Inflammatory macrophage treated with lipopolysaccharide for 1 hour (primary cell): Measurements from ENCODE around the gene F8.
A peak's percentile ranks its signal among the peaks of the same experiment; 100 is the strongest.
"Not testable (repeated sequence)": the region's sequence is repeated elsewhere in the genome, so short reads cannot be mapped to it uniquely, and the experiment has no call there.

Source experiments
- DNase-seq, 2 donors: peaks; one replicate each; pipeline ENCODE4 v3.0.0-alpha.2; 2020 to 2022

F8 gene

DNA sequence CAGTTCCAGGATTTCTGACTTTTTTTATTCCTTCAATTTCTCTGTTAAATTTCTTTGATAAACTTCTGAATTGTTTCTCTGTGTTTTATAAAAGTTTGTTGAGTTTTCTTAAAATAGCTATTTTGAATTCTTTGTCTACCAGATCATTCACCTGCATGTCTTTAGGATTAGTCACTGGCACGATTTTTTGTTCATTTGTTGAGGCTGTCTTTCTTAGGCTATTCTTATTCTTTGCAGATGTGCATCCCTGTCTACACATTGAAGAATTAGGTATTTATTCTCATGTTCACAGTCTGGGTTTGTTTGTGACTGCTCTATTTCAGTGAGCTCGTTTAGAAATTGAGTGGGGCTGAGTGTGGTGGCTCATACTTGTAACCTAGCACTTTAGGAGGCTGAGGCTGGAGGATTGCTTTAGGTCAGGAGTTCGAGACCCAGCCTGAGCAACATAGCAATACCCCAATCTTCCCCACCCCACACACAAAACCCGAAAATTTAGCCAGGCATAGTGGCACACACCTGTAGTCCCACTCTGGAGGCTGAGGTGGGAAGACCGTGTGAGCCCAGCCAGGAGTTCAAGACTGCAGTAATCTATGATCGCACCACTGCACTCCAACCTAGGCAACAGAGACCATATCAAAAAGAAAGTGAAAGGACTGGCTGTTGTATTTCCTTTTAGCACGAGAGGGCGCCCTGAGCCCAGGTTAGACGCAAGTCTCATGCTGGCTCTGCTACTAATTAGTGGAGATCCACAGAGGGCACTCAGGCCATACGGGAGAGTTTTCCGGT, 42.0 kb downstream of the F8 start:
- peak; percentile 52 to 89 for DNase-seq

DNA sequence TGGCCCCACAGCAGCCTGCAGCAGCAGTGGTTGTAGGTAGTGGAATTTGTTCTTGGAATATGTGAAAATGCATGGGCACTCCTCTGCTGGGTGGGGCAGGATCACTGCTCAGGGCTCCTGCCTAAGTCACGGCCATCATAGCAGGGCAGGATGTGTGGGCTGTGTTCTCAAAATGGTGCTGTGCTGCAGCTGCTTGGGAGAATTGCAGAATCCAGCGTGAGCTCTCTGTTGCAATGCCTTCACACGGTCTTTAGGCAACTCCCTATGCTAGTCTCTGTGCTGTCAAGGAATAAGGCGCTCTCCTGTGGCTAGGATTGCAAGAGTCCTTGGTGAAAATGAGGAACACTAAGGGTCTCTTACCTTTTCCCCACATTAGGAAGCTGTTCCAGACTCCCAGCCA, 42.9 kb downstream of the F8 start:
- peak; percentile 52 to 77 for DNase-seq

- no peak for DNase-seq
Observed at GRCh38 chrX:154968353-154968752, 54.2 kb downstream of the F8 start.

DNA sequence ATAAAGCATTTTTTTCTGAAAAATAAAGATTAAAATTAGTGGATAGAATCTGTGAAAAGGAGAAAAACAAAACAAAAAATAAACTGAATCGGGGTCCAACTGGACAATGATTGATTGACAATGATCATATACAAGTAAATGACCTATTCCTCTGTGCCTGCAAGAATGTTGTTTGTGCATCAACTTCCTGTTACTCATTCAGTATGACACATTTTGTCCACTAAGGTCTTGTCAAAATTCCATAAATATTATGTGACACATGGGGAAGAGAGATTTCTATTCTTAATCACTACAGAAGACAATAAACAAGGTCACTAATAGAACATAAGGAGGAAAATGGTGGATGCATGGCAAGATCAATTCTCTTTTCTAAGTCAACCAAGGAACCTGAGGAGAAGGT, 54.9 kb downstream of the F8 start:
- DNase-seq, result no peak

DNA sequence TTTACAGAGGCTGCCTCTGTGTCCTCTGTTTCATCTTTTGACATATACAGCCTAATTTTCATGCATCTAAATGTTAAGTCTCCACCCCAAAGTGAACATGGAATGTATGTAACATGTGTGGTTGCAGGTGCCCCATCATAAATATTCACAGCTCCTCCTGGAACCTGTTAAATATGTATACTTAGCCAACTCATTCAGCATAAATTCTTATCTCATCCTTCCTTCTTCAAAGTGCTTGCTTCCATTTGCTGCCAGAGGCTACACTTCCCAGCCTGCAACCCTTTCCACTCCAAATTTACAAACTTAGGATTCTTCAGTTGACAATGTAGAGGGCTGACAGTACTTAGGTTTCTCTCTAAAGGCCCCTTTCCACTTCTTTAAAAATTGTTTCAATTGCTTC, 60.6 kb downstream of the F8 start:
- no peak for DNase-seq

DNA sequence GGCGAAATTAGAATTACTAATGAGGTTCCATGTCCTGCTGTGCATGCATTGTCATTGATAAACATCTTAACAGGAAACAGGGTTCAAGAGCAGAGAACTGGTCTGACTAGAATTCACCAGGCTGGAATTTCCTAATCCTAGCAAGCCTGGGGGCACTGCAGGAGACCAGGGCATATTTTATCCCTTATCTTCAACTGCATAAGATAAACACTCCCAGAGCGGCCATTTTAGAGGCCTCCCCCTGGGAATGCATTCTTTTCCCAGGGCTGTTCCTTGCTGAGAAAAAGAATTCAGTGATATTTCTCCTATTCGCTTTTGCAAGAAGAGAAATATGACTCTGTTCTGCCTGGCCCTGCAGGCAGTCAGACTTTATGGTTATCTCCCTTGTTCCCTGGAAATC, 66.7 kb downstream of the F8 start:
- DNase-seq, result not testable (repeated sequence)

DNA sequence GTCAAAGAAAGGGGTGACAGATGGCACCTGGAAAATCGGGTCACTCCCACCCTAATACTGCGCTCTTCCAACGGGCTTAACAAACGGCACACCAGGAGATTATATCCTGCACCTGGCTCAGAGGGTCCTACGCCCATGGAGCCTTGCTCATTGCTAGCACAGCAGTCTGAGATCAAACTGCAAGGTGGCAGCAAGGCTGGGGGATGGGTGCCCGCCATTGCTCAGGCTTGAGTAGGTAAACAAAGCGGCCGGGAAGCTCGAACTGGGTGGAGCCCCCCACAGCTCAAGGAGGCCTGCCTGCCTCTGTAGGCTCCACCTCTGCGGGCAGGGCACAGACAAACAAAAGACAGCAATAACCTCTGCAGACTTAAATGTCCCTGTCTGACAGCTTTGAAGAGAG, 83.3 kb downstream of the F8 start:
- not testable (repeated sequence) for DNase-seq

DNA sequence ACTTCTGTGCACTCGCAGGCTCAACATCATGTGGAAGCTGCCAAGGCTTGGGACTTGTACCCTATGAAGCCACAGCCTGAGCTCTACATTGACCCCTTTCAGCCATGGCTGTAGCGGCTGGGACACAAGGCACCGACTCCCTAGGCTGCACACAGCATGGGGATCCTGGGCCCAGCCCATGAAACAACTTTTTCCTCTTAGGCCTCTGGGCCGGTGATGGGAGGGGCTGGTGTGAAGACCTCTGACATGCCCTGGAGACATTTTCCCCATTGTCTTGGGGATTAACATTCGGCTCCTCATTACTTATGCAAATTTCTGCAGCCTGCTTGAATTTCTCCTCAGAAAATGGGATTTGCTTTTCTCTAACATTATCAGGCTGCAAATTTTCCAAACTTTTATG, 97.8 kb downstream of the F8 start:
- DNase-seq, result not testable (repeated sequence)

- peak; percentile 21 to 30 for DNase-seq
Observed at GRCh38 chrX:154918060-154918483, 104.5 kb downstream of the F8 start.

- DNase-seq, result no peak
Observed at GRCh38 chrX:154914052-154914451, 108.5 kb downstream of the F8 start.

DNA sequence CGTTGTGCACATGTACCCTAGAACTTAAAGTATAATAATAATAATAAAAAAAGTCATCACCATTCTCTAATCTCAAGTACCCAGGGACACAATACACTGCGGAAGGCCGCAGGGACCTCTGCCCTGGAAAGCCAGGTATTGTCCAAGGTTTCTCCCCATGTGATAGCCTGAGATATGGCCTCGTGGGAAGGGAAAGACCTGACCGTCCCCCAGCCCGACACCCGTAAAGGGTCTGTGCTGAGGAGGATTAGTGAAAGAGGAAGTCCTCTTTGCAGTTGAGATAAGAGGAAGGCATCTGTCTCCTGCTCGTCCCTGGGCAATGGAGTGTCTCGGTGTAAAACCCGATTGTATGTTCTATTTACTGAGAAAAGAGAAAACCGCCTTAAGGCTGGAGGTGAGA, 112.0 kb downstream of the F8 start:
- not testable (repeated sequence) for DNase-seq

GRCh38 chrX:154910048-154910447, 112.5 kb downstream of the F8 start:
- not testable (repeated sequence) for DNase-seq

DNA sequence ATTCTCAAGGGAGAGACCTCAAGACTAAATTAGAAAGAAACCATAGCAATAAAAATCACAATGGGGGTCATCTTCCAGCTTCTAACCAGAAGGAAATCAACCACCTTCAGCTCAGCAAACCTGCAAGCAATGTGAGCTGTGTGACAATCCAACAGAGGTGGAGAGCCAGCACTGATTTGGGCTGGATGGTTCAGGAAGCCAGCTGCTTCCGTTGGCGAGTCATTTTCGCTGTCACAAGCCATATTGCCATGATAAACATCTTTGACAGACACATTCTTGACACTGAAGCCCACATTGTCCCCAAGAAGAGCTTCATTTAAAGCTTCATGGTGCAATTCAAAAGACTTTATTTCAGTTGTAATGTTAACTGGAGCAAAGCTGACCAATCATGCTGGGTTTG, 113.7 kb downstream of the F8 start:
- DNase-seq, result no peak

- DNase-seq, result no peak
Observed at GRCh38 chrX:154902408-154902807, 120.1 kb downstream of the F8 start.

- DNase-seq, result no peak
Observed at GRCh38 chrX:154900323-154900722, 122.2 kb downstream of the F8 start.

DNA sequence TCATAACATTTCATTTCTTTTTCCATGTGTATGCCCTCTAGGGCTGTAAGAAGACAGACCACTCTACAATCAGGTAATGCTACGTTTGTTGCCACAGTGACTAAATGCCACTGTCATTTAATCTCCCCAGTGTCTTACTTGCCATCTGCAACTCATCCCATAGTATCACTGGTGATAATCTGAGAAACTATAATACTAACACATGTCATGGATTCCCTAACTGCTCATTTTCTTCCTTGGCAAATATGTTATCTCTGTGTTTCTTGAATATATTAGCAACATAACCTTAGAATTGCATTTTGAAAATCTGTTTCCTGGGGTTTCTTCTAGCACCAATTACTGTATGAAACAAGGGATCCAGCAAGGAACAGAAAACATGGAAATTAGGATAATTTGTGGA, 130.2 kb downstream of the F8 start:
- no peak for DNase-seq

DNA sequence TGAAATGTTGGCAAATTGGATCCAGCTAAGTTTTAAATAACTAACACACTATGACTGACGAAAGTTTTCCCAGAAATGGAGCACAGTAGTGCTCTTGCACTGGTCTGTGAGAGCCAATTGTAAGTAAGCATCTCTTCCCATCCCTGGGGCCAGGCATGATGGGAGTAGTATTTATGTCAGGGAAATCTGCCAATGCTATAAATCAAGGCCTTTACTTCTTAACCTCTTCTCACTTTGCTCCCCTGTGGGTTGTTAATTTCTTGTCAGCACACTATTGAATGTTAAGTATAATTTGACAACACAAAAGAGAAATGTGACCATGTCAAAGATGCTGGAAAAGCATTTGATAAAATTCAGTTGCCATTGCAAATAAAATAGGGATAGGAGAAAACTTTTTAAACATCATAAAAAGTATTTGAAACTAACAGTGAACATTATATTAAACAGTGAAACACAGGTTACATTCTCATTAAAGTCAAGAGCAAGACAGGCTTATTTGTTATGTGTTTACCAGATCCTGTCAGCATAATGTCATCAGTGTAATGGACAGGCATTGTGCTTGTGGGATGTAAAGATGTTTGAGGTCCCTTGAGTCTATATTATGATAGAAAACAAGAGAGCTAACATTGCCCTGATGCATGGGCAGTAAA, 131.4 kb downstream of the F8 start:
- DNase-seq, result no peak

DNA sequence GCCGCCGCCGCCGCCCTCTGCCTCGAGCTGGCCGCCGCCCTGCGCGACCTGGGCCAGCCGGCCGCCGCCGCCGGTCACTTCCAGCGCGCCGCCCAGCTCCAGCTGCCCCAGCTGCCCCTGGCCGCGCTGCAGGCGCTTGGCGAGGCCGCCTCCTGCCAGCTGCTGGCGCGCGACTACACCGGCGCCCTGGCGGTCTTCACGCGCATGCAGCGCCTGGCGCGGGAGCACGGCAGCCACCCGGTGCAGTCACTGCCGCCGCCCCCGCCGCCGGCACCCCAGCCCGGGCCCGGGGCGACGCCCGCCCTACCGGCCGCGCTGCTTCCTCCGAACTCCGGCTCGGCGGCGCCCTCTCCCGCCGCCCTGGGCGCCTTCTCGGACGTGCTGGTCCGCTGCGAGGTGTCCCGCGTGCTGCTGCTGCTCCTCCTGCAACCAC, 135.7 kb downstream of the F8 start:
- not testable (repeated sequence) for DNase-seq

DNA sequence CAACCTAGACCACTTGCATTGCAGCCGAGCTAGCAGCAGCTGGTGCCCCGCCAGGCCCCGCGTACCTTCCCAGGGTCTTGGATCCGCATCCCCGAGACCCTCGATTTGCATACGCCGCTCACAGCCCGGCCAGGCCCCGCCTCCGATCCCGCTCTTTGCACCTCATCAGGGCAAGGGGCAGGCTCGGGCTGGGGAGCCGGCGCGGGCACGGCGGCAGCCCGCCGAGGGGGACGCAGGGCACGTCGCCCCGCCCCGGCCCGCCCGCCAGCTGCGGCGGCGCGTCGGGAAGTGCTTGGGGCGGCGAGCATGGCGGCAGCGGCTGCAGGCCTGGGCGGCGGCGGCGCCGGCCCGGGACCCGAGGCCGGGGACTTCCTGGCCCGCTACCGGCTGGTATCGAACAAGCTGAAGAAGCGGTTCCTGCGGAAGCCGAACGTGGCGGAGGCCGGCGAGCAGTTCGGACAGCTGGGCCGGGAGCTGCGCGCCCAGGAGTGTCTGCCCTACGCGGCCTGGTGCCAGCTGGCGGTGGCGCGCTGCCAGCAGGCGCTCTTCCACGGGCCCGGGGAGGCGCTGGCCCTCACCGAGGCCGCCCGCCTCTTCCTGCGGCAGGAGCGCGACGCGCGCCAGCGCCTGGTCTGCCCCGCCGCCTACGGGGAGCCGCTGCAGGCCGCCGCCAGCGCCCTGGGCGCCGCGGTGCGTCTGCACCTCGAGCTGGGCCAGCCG, 136.3 kb downstream of the F8 start, which contains the start of gene F8A1:
F8A1 (plus strand) TSS at position 287 of the 720 bp plus-strand sequence; CDS start at position 307, 20 bp downstream.
- DNase-seq, result not testable (repeated sequence)

DNA sequence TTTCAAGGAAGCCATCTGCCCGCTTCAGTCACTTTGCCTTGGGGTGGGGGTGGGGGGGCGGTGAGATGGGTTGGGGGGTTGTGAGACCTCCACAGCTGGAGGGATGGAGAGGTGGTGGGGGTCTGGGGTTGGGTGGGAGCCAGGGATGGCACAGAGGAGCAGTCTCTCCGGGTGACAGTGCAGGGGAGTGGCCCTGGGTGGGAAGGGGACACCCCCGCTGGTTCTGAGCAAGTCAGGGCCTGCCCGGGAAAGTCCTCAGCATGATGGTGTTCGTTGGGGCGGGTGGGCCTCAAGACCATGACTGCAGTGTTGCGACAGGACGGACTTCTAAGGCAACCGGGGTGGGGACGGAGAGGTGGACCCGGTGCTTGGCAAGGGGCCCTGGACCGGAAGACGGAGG, 137.0 kb downstream of the F8 start:
- DNase-seq, result not testable (repeated sequence)

DNA sequence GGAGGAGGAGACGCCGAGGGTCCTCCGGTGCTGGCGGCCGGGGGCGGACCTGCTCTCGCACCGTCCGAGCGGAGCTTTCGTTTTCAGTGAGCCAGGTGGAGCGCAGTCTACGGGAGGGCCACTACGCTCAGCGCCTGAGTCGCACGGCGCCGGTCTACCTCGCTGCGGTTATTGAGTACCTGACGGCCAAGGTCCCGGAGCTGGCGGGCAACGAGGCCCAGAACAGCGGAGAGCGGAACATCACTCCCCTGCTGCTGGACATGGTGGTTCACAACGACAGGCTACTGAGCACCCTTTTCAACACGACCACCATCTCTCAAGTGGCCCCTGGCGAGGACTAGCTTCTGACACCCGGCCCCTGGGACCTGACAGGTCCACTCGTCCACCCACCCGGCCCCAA, 137.5 kb downstream of the F8 start:
- not testable (repeated sequence) for DNase-seq

DNA sequence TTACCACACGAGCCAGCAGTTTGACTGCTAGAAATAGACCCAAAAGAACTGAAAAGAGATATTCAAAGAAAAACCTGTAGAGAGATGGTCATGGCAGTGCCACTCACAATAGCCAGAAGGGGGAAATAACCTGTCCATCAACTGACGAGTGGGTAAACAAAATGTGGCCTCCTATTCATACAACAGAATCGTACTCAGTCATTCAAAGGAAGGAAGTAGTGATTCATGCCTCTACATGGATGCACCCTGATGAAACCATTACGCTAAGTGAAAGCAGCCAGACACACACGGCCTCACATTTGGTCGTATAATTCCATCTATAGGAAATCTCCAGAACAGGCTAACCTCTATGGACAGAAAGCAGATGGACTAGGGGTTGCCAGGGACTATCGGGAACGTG, 138.5 kb downstream of the F8 start:
- not testable (repeated sequence) for DNase-seq

DNA sequence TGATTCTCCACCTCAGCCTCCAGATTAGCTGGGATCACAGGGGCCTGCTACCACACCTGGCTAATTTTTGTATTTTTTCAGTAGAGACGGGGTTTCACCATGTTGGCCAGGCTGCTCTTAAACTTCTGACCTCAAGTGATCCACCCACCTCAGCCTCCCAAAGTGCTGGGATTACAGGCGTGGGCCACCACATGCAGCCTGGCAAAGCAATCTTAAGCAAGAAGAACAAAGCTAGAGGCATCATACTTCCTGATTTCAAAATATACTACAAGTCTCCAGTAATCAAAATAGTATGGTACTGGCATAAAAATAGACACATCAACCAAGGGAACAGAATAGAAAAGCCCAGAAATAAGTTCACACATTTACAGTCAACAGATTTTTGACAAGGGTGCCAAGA, 149.2 kb downstream of the F8 start:
- DNase-seq, result peak; percentile 25 to 65

- DNase-seq, result not testable (repeated sequence)
Observed at GRCh38 chrX:154868522-154868921, 154.0 kb downstream of the F8 start.
